ENCODE results near the gene CSMD2. TPM values are rescaled to one million over a fixed set of nuclear protein-coding genes. Genes with fewer than 3 reads are reported as not detected.

The CSMD2 gene
- total RNA-seq, 4 donors from 2014 or later = 0.16 to 1.00 (median 0.27) TPM; not detected in 1

- no peak for DNase-seq
- Histone ChIP-seq H3K4me3 (no peak overlapping the region), H3K27me3 (peaks cover 3% of the 10 kb centered on the region), H3K27ac (no peak overlapping the region), H3K9me3 (no peaks in the 10 kb centered on the region), H3K36me3 (no peaks in the 10 kb centered on the region), H3K4me1 (no peaks in the 10 kb centered on the region)
- WGBS, 2 donors (ENCODE audit: low coverage in 1 of 2) = 71 to 80% methylated on average over 1 to 3 of the region's 3 CpGs
- intact Hi-C loops (cut with DNase I; ENCODE audit: low total_unique reads) = no loop called here
- in situ Hi-C loops (cut with MboI; ENCODE audit: low pct_ligation_motif_present in 1 of 4, low pct_unique_long_range_greater_than_20kb in 1 of 4, low sequenced_read_pairs in 3 of 4) = no loop called here
- TF ChIP-seq EP300 (IDR thresholded peaks at IDR 0.05; ENCODE audit: low read depth) = no peak
- TF ChIP-seq POLR2A (IDR thresholded peaks at IDR 0.05) = no peak
- no peak for TF ChIP-seq CTCF (IDR thresholded peaks at IDR 0.05)
- no peak for TF ChIP-seq POLR2AphosphoS5 (IDR thresholded peaks at IDR 0.05)
These were observed 91.9 kb downstream of the CSMD2 start for GRCh38 chr1:34073028-34073695.

- in situ Hi-C loops (cut with MboI; ENCODE audit: low pct_ligation_motif_present in 1 of 4, low pct_unique_long_range_greater_than_20kb in 1 of 4, low sequenced_read_pairs in 3 of 4) = no loop called here
- TF ChIP-seq EP300 (IDR thresholded peaks at IDR 0.05; ENCODE audit: low read depth) (no peak), CTCF (IDR thresholded peaks at IDR 0.05) (no peak), POLR2A (IDR thresholded peaks at IDR 0.05) (no peak)
- H3K27me3 ChIP-seq = peaks cover 3% of the 10 kb centered on the region
- intact Hi-C loops (cut with DNase I; ENCODE audit: low total_unique reads) = no loop called here
- no peak overlapping the region for H3K27ac ChIP-seq
- 68% methylated on average over 5 of the region's 5 CpGs; no CpG with 5 or more reads in 1 of the 2 donors for WGBS, 2 donors (ENCODE audit: low coverage in 1 of 2)
- no peaks in the 10 kb centered on the region for H3K4me1 ChIP-seq
- H3K36me3 ChIP-seq = no peaks in the 10 kb centered on the region
- H3K4me3 ChIP-seq = no peak overlapping the region
- H3K9me3 ChIP-seq = no peaks in the 10 kb centered on the region
- no peak for DNase-seq
These were observed 94.7 kb downstream of the CSMD2 start for GRCh38 chr1:34070201-34070836.

- 60 to 74% methylated on average over 1 to 5 of the region's 5 CpGs for WGBS, 2 donors (ENCODE audit: low coverage in 1 of 2)
- TF ChIP-seq POLR2A (IDR thresholded peaks at IDR 0.05) = no peak
- TF ChIP-seq EP300 (IDR thresholded peaks at IDR 0.05; ENCODE audit: low read depth) = no peak
- no peak for TF ChIP-seq POLR2AphosphoS5 (IDR thresholded peaks at IDR 0.05)
- no peak for TF ChIP-seq CTCF (IDR thresholded peaks at IDR 0.05)
- no peak for DNase-seq
- H3K36me3 ChIP-seq = no peaks in the 10 kb centered on the region
- H3K9me3 ChIP-seq = no peaks in the 10 kb centered on the region
- no peak overlapping the region for H3K27ac ChIP-seq
- in situ Hi-C loops (cut with MboI; ENCODE audit: low pct_ligation_motif_present in 1 of 4, low pct_unique_long_range_greater_than_20kb in 1 of 4, low sequenced_read_pairs in 3 of 4) (no loop called here), intact Hi-C loops (cut with DNase I; ENCODE audit: low total_unique reads) (no loop called here)
- no peaks in the 10 kb centered on the region for H3K4me1 ChIP-seq
- no peak overlapping the region for H3K4me3 ChIP-seq
- peaks cover 3% of the 10 kb centered on the region for H3K27me3 ChIP-seq
These were observed 97.9 kb downstream of the CSMD2 start for GRCh38 chr1:34066981-34067603.

GRCh38 chr1:34066166-34066565, 98.9 kb downstream of the CSMD2 start:
- no peak for DNase-seq
- Histone ChIP-seq H3K4me3 (no peak overlapping the region), H3K27ac (no peak overlapping the region), H3K9me3 (no peaks in the 10 kb centered on the region), H3K27me3 (no peaks in the 10 kb centered on the region), H3K36me3 (no peaks in the 10 kb centered on the region), H3K4me1 (no peaks in the 10 kb centered on the region)
- intact Hi-C loops (cut with DNase I; ENCODE audit: low total_unique reads) = no loop called here
- TF ChIP-seq CTCF (IDR thresholded peaks at IDR 0.05) = no peak
- TF ChIP-seq POLR2A (IDR thresholded peaks at IDR 0.05) = no peak
- TF ChIP-seq POLR2AphosphoS5 (IDR thresholded peaks at IDR 0.05) = no peak
- no peak for TF ChIP-seq EP300 (IDR thresholded peaks at IDR 0.05; ENCODE audit: low read depth)
- WGBS, 2 donors (ENCODE audit: low coverage in 1 of 2) = 45 to 54% methylated on average over 5 to 6 of the region's 6 CpGs
- in situ Hi-C loops (cut with MboI; ENCODE audit: low pct_ligation_motif_present in 1 of 4, low pct_unique_long_range_greater_than_20kb in 1 of 4, low sequenced_read_pairs in 3 of 4) = no loop called here

All from transverse colon (tissue), 4 donors.